ENCODE results near the gene EDEM3. TPM values are rescaled to one million over a fixed set of nuclear protein-coding genes. Genes with fewer than 3 reads are reported as not detected.

EDEM3 gene
- total RNA-seq, 4 donors from 2014 or later: 22.8 to 34.7 (median 31.3) TPM

DNA sequence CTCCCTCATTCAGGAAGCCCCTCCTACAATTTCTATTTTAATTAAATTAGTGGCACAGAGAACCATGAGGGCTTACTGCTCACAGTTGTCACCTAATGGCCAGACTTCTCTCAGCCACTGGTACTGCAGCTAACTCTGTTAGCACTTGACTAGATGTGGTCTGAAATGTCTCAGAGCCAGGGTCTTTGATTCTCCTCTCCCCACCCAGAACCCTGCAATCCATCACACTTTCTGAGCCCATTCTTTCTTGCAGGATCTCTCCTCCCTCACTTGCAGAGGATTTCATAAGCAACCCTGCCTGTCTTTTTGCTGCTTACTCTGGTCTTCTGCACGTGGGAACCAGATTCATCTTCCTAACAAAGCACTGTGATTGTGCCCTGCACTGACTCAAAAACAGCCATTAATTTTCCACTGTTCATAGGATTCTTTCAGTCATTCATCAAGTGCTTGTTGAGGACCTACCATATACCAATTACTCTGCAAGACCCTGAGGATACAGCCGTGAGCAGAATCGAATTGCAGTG is 108.4 kb downstream of the EDEM3 start:
- Histone ChIP-seq H3K4me3 (no peak overlapping the region), H3K27me3 (no peaks in the 10 kb centered on the region), H3K36me3 (no peaks in the 10 kb centered on the region), H3K9me3 (no peaks in the 10 kb centered on the region), H3K27ac (no peak overlapping the region), H3K4me1 (peaks cover 0 to 26% (median 5%) of the 10 kb centered on the region in 3 donors)
- no peak for TF ChIP-seq EP300 (IDR thresholded peaks at IDR 0.05)
- TF ChIP-seq POLR2A (IDR thresholded peaks at IDR 0.05): no peak
- no peak for TF ChIP-seq POLR2AphosphoS5 (IDR thresholded peaks at IDR 0.05)
- no peak for TF ChIP-seq CTCF (IDR thresholded peaks at IDR 0.05)
- no peak for ATAC-seq
- WGBS, 2 donors (ENCODE audit: low coverage in 1 of 2): 67 to 73% methylated on average over 1 to 3 of the region's 3 CpGs

DNA sequence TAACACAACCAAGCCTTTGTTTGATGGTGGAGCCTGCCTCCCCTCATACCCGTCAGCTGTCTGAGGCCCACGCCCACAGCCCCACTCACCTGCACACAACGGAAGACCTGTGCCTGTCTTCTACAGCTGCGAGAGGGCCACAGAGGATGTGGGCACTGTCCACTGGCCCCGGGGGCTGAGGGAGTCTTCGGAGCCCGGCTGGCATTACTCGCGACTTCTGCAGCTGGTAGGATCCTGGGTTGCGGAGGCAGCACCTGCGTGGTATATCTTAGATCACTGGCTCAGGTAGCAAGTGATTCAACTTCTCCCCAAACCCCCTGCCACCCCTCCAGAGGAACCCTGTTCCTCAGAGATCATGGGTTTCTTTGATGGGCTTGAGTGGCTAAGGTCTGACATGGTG is 109.9 kb downstream of the EDEM3 start:
- TF ChIP-seq CTCF (IDR thresholded peaks at IDR 0.05) (no peak), POLR2A (IDR thresholded peaks at IDR 0.05) (no peak), EP300 (IDR thresholded peaks at IDR 0.05) (no peak), POLR2AphosphoS5 (IDR thresholded peaks at IDR 0.05) (no peak)
- Histone ChIP-seq H3K9me3 (no peaks in the 10 kb centered on the region), H3K4me3 (no peak overlapping the region), H3K36me3 (no peaks in the 10 kb centered on the region), H3K4me1 (peaks cover 0 to 32% (median 5%) of the 10 kb centered on the region in 3 donors), H3K27me3 (no peaks in the 10 kb centered on the region), H3K27ac (no peak overlapping the region)
- 82 to 90% methylated on average over 2 of the region's 11 CpGs for WGBS, 2 donors (ENCODE audit: low coverage in 1 of 2)
- no peak for ATAC-seq

GRCh38 chr1:184643661-184644060 is 111.0 kb downstream of the EDEM3 start:
- no peak for ATAC-seq
- Histone ChIP-seq H3K4me3 (no peak overlapping the region), H3K27ac (no peak overlapping the region), H3K4me1 (peaks cover 0 to 21% (median 0%) of the 10 kb centered on the region in 3 donors), H3K27me3 (no peaks in the 10 kb centered on the region), H3K36me3 (no peaks in the 10 kb centered on the region), H3K9me3 (no peaks in the 10 kb centered on the region)
- WGBS, 2 donors (ENCODE audit: low coverage in 1 of 2): 25 to 50% methylated on average over 1 of the region's 1 CpG
- TF ChIP-seq POLR2AphosphoS5 (IDR thresholded peaks at IDR 0.05): no peak
- TF ChIP-seq EP300 (IDR thresholded peaks at IDR 0.05): no peak
- no peak for TF ChIP-seq CTCF (IDR thresholded peaks at IDR 0.05)

DNA sequence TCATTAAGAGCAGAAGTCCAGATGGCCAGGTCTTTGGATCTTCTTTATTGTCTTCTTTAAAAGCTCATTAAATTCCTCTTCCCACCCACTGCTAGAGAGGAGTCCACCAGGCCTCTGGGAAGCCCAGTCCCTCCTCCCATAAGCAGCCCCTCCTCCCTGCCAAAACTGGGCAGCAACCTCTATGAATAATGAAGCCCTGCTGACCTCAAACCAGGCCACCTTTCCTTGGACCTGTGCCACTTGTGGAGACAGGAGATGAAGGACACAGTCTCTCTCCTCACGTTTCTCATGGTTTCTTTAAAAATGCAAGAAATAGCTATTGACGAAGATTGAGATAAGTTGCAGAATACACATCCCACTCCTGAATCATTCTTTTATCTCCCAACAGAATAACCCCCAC is 112.8 kb downstream of the EDEM3 start:
- Histone ChIP-seq H3K36me3 (no peaks in the 10 kb centered on the region), H3K27ac (no peak overlapping the region), H3K4me3 (no peak overlapping the region), H3K4me1 (peaks cover 0 to 18% (median 0%) of the 10 kb centered on the region in 3 donors), H3K9me3 (no peaks in the 10 kb centered on the region), H3K27me3 (no peaks in the 10 kb centered on the region)
- 88 to 95% methylated on average over 2 of the region's 2 CpGs for WGBS, 2 donors (ENCODE audit: low coverage in 1 of 2)
- TF ChIP-seq POLR2A (IDR thresholded peaks at IDR 0.05) (no peak), CTCF (IDR thresholded peaks at IDR 0.05) (no peak), POLR2AphosphoS5 (IDR thresholded peaks at IDR 0.05) (no peak), EP300 (IDR thresholded peaks at IDR 0.05) (no peak)
- no peak for ATAC-seq

- no peak for TF ChIP-seq POLR2A (IDR thresholded peaks at IDR 0.05)
- TF ChIP-seq EP300 (IDR thresholded peaks at IDR 0.05): no peak
- no peak for TF ChIP-seq CTCF (IDR thresholded peaks at IDR 0.05)
- no peak for TF ChIP-seq POLR2AphosphoS5 (IDR thresholded peaks at IDR 0.05)
- Histone ChIP-seq H3K36me3 (no peaks in the 10 kb centered on the region), H3K4me1 (peaks cover 0 to 23% (median 0%) of the 10 kb centered on the region in 3 donors), H3K27me3 (no peaks in the 10 kb centered on the region), H3K27ac (peak overlapping the region in 1 of 4 donors; percentile 23), H3K9me3 (no peaks in the 10 kb centered on the region), H3K4me3 (no peak overlapping the region)
- no peak for ATAC-seq
- WGBS, 2 donors (ENCODE audit: low coverage in 1 of 2): 60 to 76% methylated on average over 1 to 3 of the region's 3 CpGs
Measured at GRCh38 chr1:184640505-184640904, 114.2 kb downstream of the EDEM3 start.

All from gastroesophageal sphincter (tissue), 4 donors.